ENCODE data around the gene AP5Z1.

The AP5Z1 gene

GRCh38 chr7:4784799-4785198 lies 9.4 kb downstream of the AP5Z1 start:
- TF ChIP-seq ZFX (IDR thresholded peaks at IDR 0.05; ENCODE audit: borderline replicate concordance) (no peak), CTCF (IDR thresholded peaks at IDR 0.05) (no peak)
- H3K27ac ChIP-seq: no peak overlapping the region

GRCh38 chr7:4785371-4785770 lies 9.9 kb downstream of the AP5Z1 start:
- TF ChIP-seq ZFX (IDR thresholded peaks at IDR 0.05; ENCODE audit: borderline replicate concordance) (no peak), CTCF (IDR thresholded peaks at IDR 0.05) (no peak)
- no peak overlapping the region for H3K27ac ChIP-seq

GRCh38 chr7:4786015-4786414 lies 10.6 kb downstream of the AP5Z1 start:
- TF ChIP-seq CTCF (IDR thresholded peaks at IDR 0.05) (no peak), ZFX (IDR thresholded peaks at IDR 0.05; ENCODE audit: borderline replicate concordance) (no peak)
- H3K27ac ChIP-seq: no peak overlapping the region

DNA sequence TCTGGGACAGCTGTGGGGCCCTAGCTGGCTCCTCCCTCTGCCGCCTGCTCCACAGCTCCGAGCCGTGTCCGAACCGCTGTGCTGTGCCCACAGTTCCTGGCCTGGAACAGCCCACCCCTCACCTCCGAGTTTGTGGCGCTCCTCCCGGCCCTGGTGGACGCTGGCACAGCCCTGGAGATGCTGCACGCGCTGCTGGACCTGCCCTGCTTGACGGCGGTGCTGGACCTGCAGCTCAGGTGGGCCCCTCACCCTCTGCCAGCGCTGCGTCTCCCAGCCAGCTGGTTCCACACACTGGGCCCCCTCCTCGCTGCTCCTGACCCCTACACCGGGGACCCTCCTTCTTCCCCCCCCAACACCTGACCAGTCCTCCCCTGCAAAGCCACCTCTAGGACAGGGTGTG lies 12.1 kb downstream of the AP5Z1 start:
- H3K27ac ChIP-seq: no peak overlapping the region
- TF ChIP-seq CTCF (IDR thresholded peaks at IDR 0.05): no peak
- TF ChIP-seq ZFX (IDR thresholded peaks at IDR 0.05; ENCODE audit: borderline replicate concordance): no peak

DNA sequence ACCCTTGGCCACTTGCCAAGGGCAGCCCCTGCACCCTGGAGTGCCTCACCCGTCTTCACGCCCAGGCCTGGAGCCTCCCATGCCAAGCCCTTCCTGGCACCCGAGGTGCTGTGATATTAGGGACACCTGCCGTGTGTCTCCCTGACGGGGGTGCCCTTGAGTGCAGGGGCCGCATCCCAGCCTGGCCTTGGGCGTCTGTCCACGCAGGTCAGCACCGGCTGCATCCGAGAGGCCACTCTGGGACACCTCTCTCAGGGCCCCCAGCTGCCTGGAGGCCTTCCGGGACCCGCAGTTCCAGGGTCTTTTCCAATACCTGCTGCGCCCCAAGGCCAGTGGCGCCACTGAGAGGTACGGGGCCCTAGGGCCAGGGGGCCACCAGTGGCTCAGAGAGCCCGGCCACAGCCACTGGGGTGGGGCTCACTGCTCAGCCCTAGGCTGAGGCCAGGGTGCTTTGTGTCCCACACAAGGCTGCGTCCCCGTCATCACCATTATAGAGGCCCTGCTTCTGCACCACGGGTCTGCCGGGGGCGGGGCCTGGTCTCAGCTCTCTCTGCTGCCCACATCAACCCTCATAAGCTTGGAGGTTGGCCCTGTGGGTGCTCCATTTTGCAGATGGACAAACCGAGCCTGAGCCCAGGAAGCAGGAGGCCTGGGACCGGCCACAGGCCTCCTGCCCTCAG lies 12.7 kb downstream of the AP5Z1 start:
- no peak overlapping the region for H3K27ac ChIP-seq
- TF ChIP-seq CTCF (IDR thresholded peaks at IDR 0.05) (no peak), ZFX (IDR thresholded peaks at IDR 0.05; ENCODE audit: borderline replicate concordance) (no peak)

- no peak for TF ChIP-seq ZFX (IDR thresholded peaks at IDR 0.05; ENCODE audit: borderline replicate concordance)
- TF ChIP-seq CTCF (IDR thresholded peaks at IDR 0.05): no peak
- no peak overlapping the region for H3K27ac ChIP-seq
Measured at GRCh38 chr7:4788627-4789189, 13.3 kb downstream of the AP5Z1 start.
